HCEC 1CT (cell line): ENCODE results near the gene THAP4.

Experiments used
- DNase-seq: peaks from one replicate; pipeline ENCODE4 v3.0.0-alpha.2; 2017

The THAP4 gene

GRCh38 chr2:241637795-241638660, 1.1 kb upstream of the THAP4 start:
- DNase-seq: peak; percentile 5

DNA sequence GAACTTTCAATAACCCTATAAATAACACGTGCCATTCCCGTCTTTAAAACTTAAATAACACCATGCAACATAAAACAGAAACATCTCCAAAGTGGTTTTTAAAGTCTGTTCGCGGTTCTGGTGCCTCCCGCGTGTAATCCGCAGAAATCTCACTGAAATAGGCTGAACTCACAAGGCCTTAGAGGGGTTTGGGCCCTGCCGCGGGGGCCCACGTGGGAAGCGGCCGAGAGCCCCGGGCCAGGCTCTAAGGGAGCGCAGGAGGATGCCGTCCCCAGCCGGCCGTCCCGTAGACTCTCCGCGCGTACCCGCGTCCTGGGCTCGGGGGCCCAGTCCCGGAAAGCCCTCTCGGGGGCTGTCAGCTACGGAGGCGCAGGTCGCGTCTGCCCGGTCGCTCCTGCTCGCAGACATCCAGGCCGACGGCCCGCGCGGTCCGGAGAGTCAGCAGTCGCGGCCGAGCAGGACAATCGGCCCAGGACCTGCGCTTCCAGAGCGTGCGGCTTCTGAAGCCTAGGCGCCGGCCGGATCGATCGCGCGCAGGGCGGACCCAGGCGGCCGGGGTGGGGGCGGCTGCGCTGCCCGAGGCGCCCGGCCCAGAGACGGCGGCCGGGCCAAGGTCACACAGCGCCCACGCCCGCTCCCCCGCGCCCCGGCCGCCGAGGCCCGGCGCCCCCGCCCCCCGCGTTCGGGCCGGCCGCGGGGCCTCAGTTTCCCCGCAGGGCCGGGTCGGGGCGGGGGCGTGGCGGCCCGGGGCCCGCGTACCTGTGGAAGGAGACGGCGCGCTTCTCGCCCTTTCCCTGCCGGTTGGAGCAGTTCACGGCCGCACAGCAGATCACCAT, 558 bp downstream of the THAP4 start:
- peak; percentile 49 for DNase-seq

GRCh38 chr2:241635756-241636155, 1.2 kb downstream of the THAP4 start:
- DNase-seq: peak; percentile 2

DNA sequence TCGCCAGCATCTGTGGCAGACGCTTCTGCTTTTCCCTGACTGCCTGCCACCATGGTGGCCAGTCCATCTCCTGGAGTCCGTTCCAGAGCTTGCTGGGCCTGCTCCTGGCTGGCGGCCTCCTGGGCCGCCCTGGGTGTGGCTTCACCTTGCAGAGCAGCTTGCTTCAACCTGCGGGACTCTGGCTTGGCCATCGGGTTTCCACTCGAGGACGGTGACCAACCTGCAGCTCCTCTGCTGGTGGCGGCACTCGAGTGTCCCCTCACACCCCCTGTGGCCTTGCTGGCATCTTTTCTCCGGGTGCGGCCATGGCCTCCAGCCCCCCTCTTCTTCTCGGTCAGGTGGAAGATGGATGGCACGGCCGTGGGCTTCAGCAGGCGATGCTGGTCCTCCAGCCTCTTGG, 3.4 kb downstream of the THAP4 start:
- DNase-seq: no peak

DNA sequence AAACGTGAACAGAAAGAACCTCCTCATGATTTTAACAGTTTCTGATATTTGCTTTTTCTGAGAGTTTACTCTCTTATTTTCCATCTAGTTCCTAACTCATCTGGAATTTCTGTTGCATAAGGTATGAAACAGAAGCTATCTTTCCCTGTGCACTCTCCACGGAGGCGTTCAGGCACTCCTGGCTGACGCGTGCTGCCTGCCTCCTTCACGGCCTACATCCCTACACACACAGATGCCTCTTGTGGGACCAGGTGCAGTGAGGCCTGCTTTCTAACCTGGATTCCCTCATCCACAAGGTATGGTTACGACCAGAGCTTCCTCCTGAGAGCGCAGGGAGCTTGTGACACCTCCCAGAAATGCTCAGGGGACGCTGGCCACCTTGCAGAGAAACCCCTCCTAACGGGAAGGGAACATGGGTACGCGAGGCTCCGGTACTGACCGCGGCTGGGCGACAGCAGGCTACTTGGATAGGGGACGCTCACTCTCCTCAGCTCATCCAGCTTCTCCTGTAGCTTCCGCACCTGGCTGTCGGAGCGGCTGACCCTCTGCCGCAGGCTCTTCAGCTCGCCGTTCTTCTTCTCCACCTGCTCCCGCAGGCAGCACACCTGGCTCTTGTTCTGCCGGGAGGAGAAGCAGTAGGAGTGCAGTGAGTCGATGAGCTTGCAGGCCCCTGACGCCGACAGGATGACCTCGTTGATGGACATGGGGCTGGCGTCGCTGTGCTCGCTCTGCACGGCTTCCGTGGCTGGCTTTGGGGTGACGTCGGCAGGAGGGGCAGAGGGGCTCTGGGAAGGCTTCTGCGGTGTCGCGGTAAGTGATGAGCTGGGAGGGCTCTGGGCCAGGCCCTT, 4.3 kb downstream of the THAP4 start:
- no peak for DNase-seq

DNA sequence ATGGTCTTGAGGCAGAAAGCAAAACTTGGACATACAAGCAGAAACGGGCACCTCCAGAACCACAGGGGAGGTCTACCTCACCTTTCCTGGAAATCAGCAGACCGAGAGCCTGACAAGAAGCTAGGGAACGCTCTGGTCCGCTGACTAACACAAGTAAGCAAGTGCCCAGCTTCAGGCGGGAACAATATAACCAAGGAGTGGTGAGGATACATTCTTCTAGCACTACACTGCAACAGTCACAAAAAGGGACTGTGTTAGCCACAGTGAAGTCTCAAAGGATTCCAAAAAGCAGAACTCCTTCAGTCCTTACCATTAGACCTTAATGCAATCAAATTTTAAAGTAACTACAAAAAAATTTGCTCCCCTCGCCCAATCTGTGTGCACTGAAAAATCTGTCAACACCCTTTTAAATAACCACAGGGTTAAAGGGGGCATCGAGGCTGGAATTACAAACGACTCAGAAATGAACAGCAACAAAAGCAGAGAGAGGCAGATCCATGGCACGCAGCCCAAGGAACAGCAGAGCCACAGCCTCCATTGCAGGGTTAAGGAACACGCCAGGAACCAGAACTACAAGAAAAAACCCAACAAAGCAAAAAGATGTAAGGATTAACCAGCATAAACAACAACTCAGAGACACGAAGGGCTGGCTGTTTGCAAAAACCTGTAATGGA, 7.1 kb downstream of the THAP4 start:
- no peak for DNase-seq

- no peak for DNase-seq
Measured at GRCh38 chr2:241627675-241628074, 9.3 kb downstream of the THAP4 start.

DNA sequence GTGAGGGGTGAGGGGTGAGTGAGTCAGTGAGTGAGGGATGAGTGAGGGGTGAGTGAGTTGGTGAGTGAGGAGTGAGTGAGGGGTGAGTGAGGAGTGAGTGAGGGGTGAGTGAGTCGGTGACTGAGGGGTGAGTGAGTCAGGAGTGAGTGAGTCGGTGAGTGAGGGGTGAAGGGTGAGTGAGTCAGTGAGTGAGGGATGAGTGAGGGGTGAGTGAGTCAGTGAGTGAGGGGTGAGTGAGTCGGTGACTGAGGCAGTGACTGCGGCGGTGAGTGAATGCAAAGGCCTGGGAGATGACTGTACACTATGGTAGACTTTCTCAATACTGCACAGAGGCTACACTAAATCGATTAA, 16.6 kb downstream of the THAP4 start:
- peak; percentile 47 for DNase-seq

DNA sequence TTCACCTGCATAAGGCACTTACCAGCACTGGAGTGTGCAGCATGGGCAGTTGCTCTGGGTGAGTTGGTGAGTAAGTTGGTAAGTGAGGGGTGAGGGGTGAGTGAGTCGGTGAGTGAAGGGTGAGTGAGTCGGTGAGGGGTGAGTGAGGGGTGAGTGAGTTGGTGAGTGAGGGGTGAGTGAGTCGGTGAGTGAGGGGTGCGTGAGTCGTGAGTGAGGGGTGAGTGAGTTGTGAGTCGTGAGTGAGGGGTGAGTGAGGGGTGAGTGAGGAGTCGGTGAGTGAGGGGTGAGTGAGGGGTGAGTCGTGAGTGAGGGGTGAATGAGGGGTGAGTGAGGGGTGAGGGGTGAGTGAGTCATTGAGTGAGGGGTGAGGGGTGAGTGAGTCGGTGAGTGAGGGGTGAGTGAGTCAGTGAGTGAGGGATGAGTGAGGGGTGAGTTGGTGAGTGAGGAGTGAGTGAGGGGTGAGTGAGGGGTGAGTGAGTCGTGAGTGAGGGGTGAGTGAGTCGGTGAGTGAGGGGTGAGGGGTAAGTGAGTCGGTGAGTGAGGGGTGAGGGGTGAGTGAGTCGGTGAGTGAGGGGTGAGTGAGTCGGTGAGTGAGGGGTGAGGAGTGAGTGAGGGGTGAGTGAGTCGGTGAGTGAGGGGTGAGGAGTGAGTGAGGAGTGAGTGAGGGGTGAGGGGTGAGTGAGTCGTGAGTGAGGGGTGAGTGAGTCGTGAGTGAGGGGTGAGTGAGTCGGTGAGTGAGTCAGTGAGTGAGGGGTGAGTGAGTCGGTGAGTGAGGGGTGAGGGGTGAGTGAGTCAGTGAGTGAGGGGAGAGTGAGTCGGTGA, 17.1 kb downstream of the THAP4 start:
- DNase-seq: no peak

DNA sequence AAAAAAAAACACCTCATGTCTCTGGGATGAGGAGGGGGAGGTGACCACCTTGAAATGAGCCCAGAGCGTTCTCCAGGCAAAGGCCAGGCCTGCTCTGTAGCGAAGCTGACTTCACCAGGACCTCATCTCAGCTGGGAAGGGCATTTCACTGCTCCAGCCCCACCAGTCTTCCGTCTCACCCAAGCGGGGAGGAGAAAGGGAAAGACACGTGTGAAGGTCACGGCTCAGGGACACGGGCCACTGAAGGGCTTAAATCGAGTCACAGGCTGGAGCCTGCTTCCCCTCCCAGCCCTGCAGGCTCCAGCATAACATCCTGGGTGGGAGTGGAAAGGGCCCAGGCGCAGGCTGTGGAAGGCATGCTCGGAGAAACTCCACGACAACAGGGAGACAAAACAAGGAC, 18.1 kb downstream of the THAP4 start:
- DNase-seq: no peak

GRCh38 chr2:241618296-241618805, 18.6 kb downstream of the THAP4 start:
- no peak for DNase-seq

GRCh38 chr2:241617431-241618154, 19.4 kb downstream of the THAP4 start:
- no peak for DNase-seq

GRCh38 chr2:241616168-241617125, 20.5 kb downstream of the THAP4 start:
- no peak for DNase-seq

- DNase-seq: no peak
Measured at GRCh38 chr2:241615522-241616052, 21.4 kb downstream of the THAP4 start.

DNA sequence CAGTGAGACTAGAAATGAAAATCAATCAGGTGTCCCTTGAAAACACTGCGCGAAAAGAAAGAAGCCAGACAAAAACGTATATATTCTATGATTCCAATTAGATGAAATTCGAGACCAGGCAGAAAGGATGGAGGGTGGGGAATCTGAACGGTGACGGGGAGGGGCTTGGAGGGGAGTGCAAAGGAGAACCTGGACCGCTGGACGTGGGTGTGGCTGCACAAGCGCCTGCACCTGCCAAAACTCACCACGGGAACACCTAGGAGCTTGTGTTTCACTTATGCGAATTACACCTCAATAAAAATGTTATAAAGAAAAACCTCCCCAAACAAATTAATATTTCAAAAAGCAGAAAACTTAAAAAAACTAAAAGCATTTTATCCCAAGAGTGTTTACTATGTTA, 21.9 kb downstream of the THAP4 start:
- no peak for DNase-seq

DNA sequence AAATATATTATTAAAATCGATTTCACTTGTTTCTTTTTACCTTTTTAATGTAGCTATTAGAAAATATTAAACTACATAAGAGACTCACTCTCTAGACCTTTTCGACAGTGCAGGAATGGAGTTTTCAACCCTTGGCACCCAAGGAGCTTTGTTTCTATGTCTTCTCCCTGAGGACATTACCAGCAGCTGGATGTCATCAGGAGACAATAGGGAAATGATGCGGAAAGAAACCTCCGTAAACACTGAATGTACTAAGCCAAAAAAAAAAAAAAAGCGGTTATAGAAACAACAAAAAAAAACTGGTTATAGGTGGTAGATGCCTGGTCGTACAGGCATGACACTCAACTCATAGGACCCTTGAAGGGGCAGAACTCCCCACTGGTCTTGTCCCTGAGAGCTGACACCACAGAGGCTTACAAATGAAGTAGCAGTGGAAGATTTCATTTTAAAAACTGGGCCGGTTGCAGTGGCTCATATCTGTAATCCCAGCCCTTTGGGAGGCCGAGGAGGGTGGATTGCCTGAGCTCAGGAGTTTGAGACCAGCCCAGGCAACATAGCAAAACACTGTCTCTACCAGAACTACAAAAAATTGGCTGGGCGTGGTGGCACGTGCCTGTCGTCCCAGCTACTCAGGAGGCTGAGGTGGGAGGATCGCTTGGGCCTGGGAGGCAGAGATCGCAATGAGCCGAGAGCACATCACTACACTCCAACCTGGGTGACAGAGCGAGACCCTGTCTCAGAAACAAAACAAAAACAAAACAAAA, 23.8 kb downstream of the THAP4 start:
- peak; percentile 24 for DNase-seq

DNA sequence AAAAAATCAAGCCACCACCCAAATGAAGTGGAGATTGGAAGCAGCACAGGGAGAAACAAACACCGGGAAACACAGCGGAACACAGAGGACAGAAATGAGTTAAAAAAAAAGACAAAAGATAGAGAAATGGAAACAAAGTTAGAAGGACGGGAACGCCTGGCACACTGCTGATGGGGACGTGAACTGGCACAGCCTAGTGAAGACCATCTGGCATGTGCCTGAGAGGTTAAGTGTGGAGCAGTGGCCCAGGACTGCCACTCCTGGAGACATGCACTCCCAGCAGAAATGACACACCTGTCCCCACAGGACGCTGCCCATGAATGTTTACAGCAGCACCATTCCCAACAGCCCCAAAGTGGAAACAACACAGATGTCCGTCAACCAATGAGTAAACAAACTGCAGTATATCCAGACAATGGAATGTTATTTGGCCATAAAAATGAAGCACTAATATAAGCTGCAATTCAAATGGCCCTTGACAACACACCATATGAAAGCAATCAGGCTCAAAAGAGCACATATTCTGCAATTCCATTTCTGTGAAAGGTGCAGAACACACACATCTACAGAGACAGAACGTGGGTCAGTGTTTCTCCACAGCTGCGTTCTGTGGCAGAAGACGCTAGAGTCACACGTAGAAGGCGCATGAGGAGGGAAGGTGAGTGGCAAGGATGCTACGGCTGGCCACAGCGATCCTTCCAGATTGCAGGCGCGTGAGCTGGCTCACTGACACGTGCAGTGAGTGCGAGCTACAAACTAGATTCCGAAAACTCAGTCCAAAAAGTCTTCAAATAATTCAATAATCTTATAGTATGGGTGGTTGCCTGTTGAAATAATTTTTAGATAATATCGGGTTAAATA, 24.6 kb downstream of the THAP4 start:
- DNase-seq: peak; percentile 5
